ENCODE data around the gene RIPK3. TPM values are rescaled to one million over a fixed set of nuclear protein-coding genes. Genes with fewer than 3 reads are reported as not detected.
A peak's percentile ranks its signal among the peaks of the same experiment; 100 is the strongest.
"Not testable (repeated sequence)": the region's sequence is repeated elsewhere in the genome, so short reads cannot be mapped to it uniquely, and the experiment has no call there.

The RIPK3 gene
- total RNA-seq, 1 donor from 2014 or later = 3.5 TPM

GRCh38 chr14:24370748-24371147 lies 31.0 kb upstream of the RIPK3 start:
- no peak for DNase-seq (ENCODE audit: low spot score)
- intact Hi-C loops (cut with DNase I) = no loop called here

- intact Hi-C loops (cut with DNase I) = no loop called here
- no peak for DNase-seq (ENCODE audit: low spot score)
These were observed 30.3 kb upstream of the RIPK3 start for GRCh38 chr14:24369907-24370687.

- intact Hi-C loops (cut with DNase I) = no loop called here
- no peak for DNase-seq (ENCODE audit: low spot score)
These were observed 29.7 kb upstream of the RIPK3 start for GRCh38 chr14:24369463-24369862.

GRCh38 chr14:24368562-24369252 lies 28.9 kb upstream of the RIPK3 start:
- intact Hi-C loops (cut with DNase I) = no loop called here
- no peak for DNase-seq (ENCODE audit: low spot score)

- intact Hi-C loops (cut with DNase I) = no loop called here
- no peak for DNase-seq (ENCODE audit: low spot score)
These were observed 28.4 kb upstream of the RIPK3 start for GRCh38 chr14:24368212-24368561.

GRCh38 chr14:24367514-24368211 lies 27.9 kb upstream of the RIPK3 start, which contains the start of gene NFATC4:
Gene NFATC4 (plus strand): TSS chr14:24368184. CDS start chr14:24368341, 157 bp downstream.
- intact Hi-C loops (cut with DNase I) = loop anchor here (2.0 kb wide), 2 partner anchors 31 to 33 kb away; partner anchors contain the start of genes ADCY4 and NYNRIN
- no peak for DNase-seq (ENCODE audit: low spot score)

GRCh38 chr14:24366721-24367513 lies 27.1 kb upstream of the RIPK3 start:
- intact Hi-C loops (cut with DNase I) = loop anchor here (1.0 to 2.0 kb wide), 3 partner anchors 32 to 64 kb away; partner anchors contain the start of genes ADCY4 and NYNRIN
- DNase-seq (ENCODE audit: low spot score) = peak; percentile 90

GRCh38 chr14:24366413-24366720 lies 26.6 kb upstream of the RIPK3 start:
- DNase-seq (ENCODE audit: low spot score) = no peak
- intact Hi-C loops (cut with DNase I) = loop anchor here (1.0 to 2.0 kb wide), 3 partner anchors 32 to 65 kb away; partner anchors contain the start of genes ADCY4 and NYNRIN

- DNase-seq (ENCODE audit: low spot score) = peak; percentile 87
- intact Hi-C loops (cut with DNase I) = loop anchor here (1.0 to 2.0 kb wide), 3 partner anchors 31 to 65 kb away; partner anchors contain the start of genes ADCY4 and NYNRIN
These were observed 26.0 kb upstream of the RIPK3 start for GRCh38 chr14:24365600-24366412.

GRCh38 chr14:24364841-24365240 lies 25.1 kb upstream of the RIPK3 start:
- intact Hi-C loops (cut with DNase I) = no loop called here
- DNase-seq (ENCODE audit: low spot score) = no peak

- intact Hi-C loops (cut with DNase I) = no loop called here
- no peak for DNase-seq (ENCODE audit: low spot score)
These were observed 23.6 kb upstream of the RIPK3 start for GRCh38 chr14:24363401-24363800.

GRCh38 chr14:24362241-24362960 lies 22.6 kb upstream of the RIPK3 start:
- intact Hi-C loops (cut with DNase I) = no loop called here
- DNase-seq (ENCODE audit: low spot score) = no peak

GRCh38 chr14:24361326-24361725 lies 21.5 kb upstream of the RIPK3 start:
- intact Hi-C loops (cut with DNase I) = no loop called here
- no peak for DNase-seq (ENCODE audit: low spot score)

- intact Hi-C loops (cut with DNase I) = no loop called here
These were observed 20.5 kb upstream of the RIPK3 start for GRCh38 chr14:24360281-24360680.

GRCh38 chr14:24356208-24356607 lies 16.4 kb upstream of the RIPK3 start:
- intact Hi-C loops (cut with DNase I) = no loop called here
- no peak for DNase-seq (ENCODE audit: low spot score)

More at GRCh38 chr14:24360281-24360680, 20.5 kb upstream of the RIPK3 start:
- no peak for DNase-seq (ENCODE audit: low spot score)

GRCh38 chr14:24355009-24355408 lies 15.2 kb upstream of the RIPK3 start:
- DNase-seq (ENCODE audit: low spot score) = no peak
- intact Hi-C loops (cut with DNase I) = no loop called here

- intact Hi-C loops (cut with DNase I); DNase-seq (ENCODE audit: low spot score): not testable (repeated sequence)
These were observed 14.7 kb upstream of the RIPK3 start for GRCh38 chr14:24354482-24354825.
